NCI-H2171 treated with DMSO at 0.1 percent for 48 hours (cell line): ENCODE measurements around the gene GPR151.

Source experiments
- DNase-seq: peaks from one replicate; lab custom pipeline; 2025; lab: John Stamatoyannopoulos, UW

Gene GPR151

GRCh38 chr5:146520731-146521130, 4.7 kb upstream of the GPR151 start:
- no peak for DNase-seq

DNA sequence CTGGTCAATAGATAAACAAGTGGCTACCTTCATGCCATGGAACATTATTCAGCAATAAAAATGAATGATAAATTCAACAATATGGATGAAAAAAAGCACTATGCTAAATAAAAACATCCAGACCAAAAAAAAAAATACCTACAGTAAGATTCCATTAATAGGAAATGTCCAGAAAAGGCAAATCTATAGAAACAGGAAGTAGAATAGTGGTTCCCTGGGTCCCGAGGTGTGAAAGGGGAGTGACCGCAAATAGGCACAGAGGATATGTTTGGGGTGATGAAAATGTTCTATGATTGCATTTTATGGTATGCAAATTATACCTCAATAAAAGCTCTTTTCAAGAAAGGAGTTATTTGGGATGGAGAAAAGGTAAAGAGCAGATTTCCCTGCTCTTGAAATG, 3.6 kb upstream of the GPR151 start:
- DNase-seq: no peak

GRCh38 chr5:146515473-146516150, 378 bp downstream of the GPR151 start:
- DNase-seq: no peak

GRCh38 chr5:146514575-146514974, 1.4 kb downstream of the GPR151 start:
- no peak for DNase-seq

DNA sequence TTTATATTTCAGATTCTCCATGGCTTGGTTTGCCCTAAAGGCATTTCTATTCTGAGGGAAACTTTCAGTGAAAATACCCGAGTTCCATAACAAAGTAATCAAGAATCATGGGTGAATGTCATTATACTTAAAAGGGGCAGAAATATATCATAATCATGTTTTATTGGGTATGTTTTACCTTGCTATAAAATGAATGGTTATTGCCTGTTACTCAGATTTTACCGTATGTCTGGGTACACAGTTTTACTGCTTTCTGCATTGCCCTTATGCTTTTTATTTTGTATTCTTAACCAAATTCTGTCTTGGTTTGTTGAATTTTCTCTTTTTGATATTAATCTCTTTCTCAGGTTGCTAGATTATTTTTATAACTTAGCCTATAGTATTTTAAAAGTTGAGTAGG, 2.5 kb downstream of the GPR151 start:
- no peak for DNase-seq

- no peak for DNase-seq
Measured at GRCh38 chr5:146510559-146511125, 5.3 kb downstream of the GPR151 start.

- DNase-seq: no peak
Measured at GRCh38 chr5:146507428-146507827, 8.6 kb downstream of the GPR151 start.

- DNase-seq: no peak
Measured at GRCh38 chr5:146499680-146500079, 16.3 kb downstream of the GPR151 start.

GRCh38 chr5:146494656-146495055, 21.3 kb downstream of the GPR151 start:
- DNase-seq: no peak

GRCh38 chr5:146490089-146490843, 25.7 kb downstream of the GPR151 start:
- DNase-seq: no peak

DNA sequence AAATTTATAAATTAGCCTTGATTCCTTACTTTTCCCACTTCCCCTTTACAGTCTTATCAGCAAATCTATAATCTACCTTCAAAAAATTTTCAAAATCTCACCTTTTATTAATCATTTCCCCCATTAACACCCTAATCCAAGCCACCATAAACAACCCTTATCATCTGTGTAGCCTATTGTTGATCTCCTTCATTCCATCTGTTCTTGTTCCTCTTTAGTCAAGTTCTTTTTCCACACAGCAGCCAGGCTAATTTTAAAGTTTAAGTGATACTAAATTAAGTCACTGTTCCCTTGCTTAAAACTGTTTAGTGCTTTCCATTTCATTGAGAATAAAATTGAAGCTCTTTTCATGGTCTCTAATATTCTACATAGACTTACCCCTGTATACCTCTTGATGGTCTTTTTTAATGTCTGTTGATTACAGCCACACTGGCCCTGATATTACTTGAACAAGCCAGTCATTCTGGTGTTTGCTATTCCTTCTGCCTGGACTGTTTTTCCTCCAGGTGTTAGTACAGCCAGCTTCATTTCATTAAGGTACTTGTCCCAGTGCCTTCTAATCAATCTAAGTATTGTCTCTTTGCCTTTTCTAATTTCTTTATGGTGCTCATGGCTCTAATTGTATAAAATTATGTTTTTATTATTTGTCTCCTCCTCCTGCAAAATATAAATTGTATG, 31.1 kb downstream of the GPR151 start:
- DNase-seq: no peak

DNA sequence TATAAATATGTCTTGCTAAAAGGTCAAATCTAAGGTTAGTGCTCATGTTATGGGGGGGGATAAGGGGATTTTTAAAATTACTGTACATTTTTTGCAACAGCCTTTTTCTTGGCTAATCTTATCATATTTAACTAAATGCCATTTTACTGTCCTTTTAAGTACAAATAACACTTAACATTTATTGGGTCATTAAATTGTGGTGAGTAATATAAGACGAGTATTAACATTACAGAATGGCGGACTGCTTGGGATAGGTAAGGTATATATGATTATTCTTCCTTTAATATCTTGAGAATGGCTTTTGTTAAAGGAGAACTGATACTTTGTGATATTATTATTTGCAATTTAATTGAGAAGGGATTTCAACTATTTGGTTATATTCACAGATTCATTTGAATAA, 33.2 kb downstream of the GPR151 start:
- no peak for DNase-seq

DNA sequence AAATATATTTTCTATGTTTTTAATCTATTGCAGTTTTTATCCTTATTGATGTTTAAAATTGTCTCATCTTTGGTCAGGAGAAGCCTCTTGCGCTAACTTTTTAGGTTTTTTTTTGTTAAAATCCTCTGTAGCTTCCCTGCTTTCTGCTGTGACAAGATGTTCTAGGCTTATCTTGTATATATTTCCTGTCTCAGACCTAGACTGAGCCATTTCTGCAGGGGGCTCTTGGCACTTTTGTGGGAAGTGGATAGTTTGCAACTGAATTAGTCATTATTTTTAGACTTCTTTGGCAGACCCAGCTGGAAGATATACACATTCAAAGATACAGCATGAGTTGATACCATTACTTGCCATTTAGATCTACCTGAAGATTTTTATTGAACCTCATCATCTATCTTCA, 40.1 kb downstream of the GPR151 start:
- no peak for DNase-seq

DNA sequence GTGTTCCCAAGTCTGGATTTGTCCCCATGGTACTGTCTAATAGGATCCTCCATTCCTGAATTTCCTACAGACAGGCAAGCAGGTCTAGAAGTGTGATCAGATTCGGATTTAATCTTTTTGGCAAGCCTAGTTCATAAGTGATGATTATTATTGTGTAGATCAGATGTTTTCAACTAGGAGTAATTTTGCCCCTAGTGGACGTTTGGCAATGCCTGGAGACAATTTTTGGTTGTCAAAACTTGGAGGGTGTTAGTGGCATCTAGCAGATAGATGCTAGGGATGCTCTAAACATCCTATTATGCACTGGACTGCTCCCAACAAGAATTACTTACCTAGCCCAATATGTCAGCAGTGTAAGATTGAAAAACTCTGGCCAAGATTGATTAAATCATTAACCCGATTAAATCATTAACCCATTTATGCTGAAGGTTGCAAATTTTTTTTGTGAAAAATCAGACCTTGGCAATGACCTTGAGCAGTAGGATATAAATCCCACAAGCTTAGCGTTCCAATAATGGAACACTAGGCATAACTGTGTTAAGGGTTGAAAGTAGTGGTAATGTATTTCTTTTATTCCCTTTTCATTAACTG, 40.7 kb downstream of the GPR151 start:
- DNase-seq: no peak

- no peak for DNase-seq
Measured at GRCh38 chr5:146474065-146474464, 41.9 kb downstream of the GPR151 start.

DNA sequence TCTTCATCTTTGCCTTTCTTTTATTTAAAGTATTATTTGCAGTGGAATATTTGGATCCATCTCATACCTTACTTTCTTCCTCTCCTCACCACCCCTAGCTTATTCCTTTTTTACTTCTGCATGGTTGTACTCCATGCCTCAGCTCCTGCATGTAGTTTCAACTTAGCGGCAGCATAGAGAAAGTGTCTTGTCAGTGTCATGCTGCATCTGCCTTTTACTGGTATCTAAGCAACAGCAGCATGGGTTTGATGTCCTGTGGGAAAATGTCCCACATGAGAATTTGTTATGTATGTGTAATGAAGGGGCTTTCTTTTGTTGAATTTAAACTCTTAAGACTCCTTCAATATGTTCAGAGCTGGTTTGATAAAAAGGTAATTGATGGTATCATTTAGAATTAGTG, 48.2 kb downstream of the GPR151 start:
- DNase-seq: no peak

DNA sequence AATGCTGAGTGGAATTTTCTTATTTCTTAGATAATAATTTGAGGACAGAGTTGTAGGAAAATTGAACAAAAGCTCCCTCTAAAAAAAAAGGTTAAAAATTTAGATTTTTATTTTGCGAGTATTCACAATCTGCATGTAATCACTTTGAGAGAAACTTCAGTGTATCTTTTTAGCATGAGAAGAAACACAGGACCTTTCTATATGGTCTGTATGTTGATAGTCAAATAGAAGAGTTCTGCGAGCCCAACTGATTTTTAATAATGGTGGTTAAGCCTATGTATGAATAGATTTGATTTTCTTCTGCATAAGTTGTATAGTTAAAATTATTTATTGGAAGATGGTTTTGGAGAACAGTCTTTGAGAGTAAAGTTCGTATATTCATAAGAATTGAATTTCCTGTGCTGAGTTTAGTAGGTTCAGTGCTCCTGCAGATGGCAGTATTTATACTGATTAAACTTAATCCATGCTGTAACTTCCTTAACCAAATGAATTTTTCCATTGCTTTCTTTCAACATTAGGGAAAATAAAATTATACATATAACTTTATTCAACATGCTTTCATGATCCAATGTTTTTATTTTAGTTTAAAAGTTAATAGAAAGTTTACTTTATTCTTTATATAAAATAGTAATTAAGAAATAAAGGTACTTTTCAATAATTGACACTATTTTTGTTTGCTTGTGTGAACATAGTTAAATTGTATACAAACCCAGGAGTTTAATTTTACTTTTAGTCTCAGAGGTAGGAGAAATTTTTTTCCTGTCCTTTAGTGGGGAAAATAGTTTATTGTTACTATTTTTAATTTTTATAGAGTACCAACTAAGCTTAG, 49.3 kb downstream of the GPR151 start:
- DNase-seq: no peak

DNA sequence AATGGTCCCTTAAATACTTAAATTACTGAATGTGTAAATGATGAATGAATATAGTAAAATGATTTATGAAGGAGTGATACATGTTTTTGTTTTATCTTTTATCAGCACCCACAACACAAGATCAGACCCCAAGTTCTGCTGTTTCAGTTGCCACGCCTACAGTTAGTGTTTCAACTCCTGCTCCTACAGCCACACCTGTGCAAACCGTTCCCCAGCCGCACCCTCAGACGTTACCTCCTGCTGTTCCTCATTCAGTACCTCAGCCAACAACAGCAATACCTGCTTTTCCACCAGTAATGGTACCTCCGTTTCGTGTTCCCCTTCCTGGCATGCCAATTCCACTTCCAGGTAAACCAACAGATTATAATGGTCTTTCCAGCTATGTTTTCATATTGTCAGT, 52.5 kb downstream of the GPR151 start:
- DNase-seq: no peak
